ENCODE results near the gene C6orf15.

The C6orf15 gene

DNA sequence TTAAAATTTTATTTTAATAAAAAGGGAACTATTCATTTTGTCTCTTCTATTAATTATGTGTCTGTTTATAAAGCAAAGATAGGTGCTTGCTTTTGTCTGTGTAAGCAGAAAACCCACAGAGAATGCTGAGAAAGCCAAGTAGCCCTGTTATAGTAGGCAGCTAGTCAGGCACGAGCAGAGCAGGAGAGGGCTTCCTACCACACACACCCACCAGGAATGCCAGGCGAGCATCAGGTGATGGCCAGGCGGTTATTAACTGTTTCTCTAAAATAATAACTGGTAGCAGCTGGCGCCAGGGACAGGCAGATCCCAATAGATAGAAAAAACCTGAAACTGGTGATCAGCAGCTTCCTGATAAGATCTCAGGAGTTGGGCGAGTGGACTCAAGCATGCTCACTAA, 15.7 kb downstream of the C6orf15 start:
- Histone ChIP-seq H3K4me1 (peaks cover 31 to 49% (median 35%) of the 10 kb centered on the region in 10 experiments), H3K4me3 (no peak overlapping the region), H3K4me2 (peak overlapping the region in 9 of 11 experiments; percentile 15 to 85 (median 29); a peak in 9 of 22 replicates)

DNA sequence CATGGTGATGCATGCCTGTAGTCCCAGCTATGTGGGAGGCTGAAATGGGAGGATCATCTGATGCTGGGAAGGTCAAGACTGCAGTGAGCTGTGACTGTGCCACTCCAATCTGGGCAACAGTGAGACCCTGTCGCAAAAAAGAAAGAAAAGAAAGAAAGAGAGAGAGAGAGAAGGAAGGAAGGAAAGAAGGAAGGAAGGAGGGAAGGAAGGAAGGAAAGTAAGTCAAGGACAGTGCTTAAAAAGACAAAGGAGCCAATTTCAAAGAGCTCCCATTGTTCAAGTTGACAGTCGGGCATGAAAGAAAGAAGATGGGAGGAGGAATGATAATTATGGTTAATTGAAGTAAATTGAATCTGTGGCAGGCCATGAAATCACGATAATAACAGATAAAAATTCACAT, 16.2 kb downstream of the C6orf15 start:
- Histone ChIP-seq H3K4me3 (no peak overlapping the region), H3K27ac (no peak overlapping the region), H3K9me3 (replicated peaks in 1 of 11) (no peaks in the 10 kb centered on the region), H3K9ac (no peak overlapping the region), H4K20me1 (no peaks in the 10 kb centered on the region), H3K4me2 (peak overlapping the region in 9 of 11 experiments; percentile 12 to 85 (median 34); a peak in 11 of 22 replicates), H3K36me3 (no peaks in the 10 kb centered on the region), H3K27me3 (no peaks in the 10 kb centered on the region), H3K4me1 (peaks cover 31 to 49% (median 37%) of the 10 kb centered on the region in 10 experiments)
- TF ChIP-seq Cebpa-rat (IDR thresholded peaks at IDR 0.05) = no peak

More for the DNA sequence above, 15.7 kb downstream of the C6orf15 start:
- Histone ChIP-seq H3K36me3 (no peaks in the 10 kb centered on the region), H4K20me1 (no peaks in the 10 kb centered on the region), H3K27ac (no peak overlapping the region), H3K9ac (no peak overlapping the region), H3K27me3 (no peaks in the 10 kb centered on the region), H3K9me3 (replicated peaks in 1 of 11) (no peaks in the 10 kb centered on the region)
- no peak for TF ChIP-seq Cebpa-rat (IDR thresholded peaks at IDR 0.05)

DNA sequence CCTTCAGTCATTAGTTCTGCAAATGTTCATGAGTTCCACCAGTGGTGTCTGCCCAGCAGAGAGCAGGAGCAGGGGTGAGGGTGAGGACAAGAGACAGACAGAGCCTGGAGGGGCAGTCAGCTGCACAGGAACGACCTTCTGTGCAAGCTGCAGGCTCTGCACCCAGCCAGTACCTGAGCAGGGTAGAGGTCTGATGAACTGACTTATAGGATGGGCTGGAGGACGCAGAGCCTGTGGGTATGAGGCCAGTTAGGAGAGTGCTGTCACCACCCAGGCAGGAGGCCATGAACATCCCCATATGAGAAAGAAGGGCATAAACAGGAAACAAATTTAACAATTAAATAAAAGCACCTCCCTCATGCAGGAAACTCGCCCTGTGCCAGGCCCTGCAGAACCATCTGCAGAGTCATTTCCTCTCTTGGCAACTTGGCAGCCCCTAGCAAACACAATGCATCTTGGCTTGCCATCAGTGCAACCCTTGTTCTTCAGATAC, 17.9 kb downstream of the C6orf15 start:
- Histone ChIP-seq H3K9ac (peak overlapping the region in 5 of 11 experiments; percentile 19 to 62 (median 54); a peak in 8 of 22 replicates), H3K27me3 (no peaks in the 10 kb centered on the region), H3K4me3 (0 out of 20 replicates have a peak overlapping the region, but pooled peaks of 2 of the 10 experiments have one; percentile 4 to 11), H3K4me1 (peaks cover 31 to 49% (median 37%) of the 10 kb centered on the region in 10 experiments), H3K36me3 (no peaks in the 10 kb centered on the region), H3K27ac (peak overlapping the region in 8 of 11 experiments; percentile 14 to 80 (median 68); a peak in 15 of 22 replicates), H3K4me2 (peak overlapping the region; percentile 50 to 94 (median 80)), H3K9me3 (replicated peaks in 1 of 11) (no peaks in the 10 kb centered on the region), H4K20me1 (no peaks in the 10 kb centered on the region)
- TF ChIP-seq Cebpa-rat (IDR thresholded peaks at IDR 0.05) = no peak

DNA sequence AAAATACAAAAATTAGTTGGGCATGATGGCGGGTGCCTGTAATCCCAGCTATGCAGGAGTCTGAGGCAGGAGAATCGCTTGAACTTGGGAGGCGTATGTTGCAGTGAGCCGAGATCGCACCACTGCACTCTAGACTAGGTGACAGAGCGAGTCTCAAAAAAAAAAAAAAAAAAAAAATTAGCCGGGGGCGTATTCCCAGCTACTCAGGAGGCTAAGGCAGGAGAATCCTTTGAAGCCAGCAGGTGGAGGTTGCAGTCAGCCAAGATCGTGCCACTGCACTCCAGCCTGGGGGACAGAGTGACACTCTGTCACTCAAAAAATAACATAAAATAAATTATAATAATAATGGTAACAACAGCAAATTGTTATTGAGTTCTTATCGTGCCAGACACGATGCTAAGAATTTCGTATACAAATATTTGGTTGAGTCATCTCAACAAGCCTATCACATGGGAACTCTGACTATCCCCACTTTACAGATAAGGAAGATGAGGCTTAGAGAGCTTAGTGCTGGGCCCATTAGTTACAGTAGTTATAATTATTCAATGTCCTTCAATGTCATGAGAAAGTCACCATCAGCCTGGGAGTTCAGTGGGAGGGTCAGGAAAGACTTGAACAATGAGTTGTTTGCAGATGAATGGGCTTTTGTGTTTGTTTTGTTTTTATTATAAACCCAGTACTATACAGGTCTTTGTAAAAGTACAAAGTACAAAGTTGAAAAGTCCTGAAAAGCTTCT, 19.4 kb downstream of the C6orf15 start:
- Histone ChIP-seq H3K27me3 (no peaks in the 10 kb centered on the region), H3K36me3 (no peaks in the 10 kb centered on the region), H3K9ac (no peak overlapping the region), H3K4me1 (peaks cover 31 to 49% (median 37%) of the 10 kb centered on the region in 10 experiments), H3K9me3 (replicated peaks in 1 of 11) (no peaks in the 10 kb centered on the region), H3K27ac (no peak overlapping the region; a peak in 1 of 22 replicates), H3K4me2 (no peak overlapping the region), H3K4me3 (no peak overlapping the region), H4K20me1 (no peaks in the 10 kb centered on the region)
- no peak for TF ChIP-seq Cebpa-rat (IDR thresholded peaks at IDR 0.05)

DNA sequence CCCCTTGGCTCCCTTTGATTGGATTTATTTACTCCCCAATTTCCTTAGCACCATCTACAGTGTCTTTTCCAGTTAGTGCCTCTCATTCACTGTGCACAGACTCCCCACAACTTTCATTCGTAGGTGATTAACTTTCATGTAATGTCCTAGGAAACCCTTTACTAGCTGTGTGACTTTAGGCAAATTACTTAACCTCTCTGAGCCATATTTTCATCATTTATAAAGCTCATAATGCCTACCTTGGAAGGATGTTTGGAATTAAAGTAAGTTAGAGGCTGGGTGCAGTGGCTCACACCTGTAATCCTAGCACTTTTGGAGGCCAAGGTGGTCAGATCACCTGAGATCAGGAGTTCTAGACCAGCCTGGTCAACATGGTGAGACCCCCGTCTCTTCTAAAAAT, 20.1 kb downstream of the C6orf15 start:
- Histone ChIP-seq H3K4me1 (peaks cover 26 to 46% (median 36%) of the 10 kb centered on the region in 10 experiments), H3K9ac (no peak overlapping the region), H3K9me3 (replicated peaks in 1 of 11) (no peaks in the 10 kb centered on the region), H4K20me1 (no peaks in the 10 kb centered on the region), H3K27ac (no peak overlapping the region), H3K36me3 (no peaks in the 10 kb centered on the region), H3K27me3 (no peaks in the 10 kb centered on the region), H3K4me3 (no peak overlapping the region), H3K4me2 (no peak overlapping the region)
- no peak for TF ChIP-seq Cebpa-rat (IDR thresholded peaks at IDR 0.05)

DNA sequence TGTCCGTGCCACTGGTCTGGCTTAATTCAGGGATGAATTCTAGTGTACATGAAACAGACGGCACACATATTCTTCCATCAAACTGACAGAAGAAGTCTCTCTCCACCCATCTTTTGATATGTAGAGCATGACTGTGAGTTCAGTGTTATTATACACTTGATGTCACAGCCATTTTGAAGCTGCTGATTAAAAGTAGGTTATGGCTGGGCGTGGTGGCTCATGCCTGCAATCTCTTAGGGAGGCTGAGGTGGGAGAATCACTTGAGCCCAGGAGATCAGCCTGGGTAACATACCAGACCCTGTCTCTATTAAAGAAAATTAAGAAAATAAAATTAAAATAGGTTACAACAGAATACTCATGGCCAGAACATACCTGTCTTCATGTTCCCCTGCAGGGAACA, 20.7 kb downstream of the C6orf15 start:
- no peak for TF ChIP-seq Cebpa-rat (IDR thresholded peaks at IDR 0.05)
- peaks cover 26 to 46% (median 36%) of the 10 kb centered on the region in 10 experiments for H3K4me1 ChIP-seq
- H3K27ac ChIP-seq = no peak overlapping the region
- H3K4me2 ChIP-seq = no peak overlapping the region
- no peaks in the 10 kb centered on the region for H3K9me3 ChIP-seq (replicated peaks in 1 of 11)
- no peak overlapping the region for H3K9ac ChIP-seq
- H3K27me3 ChIP-seq = no peaks in the 10 kb centered on the region
- H3K4me3 ChIP-seq = no peak overlapping the region
- no peaks in the 10 kb centered on the region for H4K20me1 ChIP-seq
- H3K36me3 ChIP-seq = no peaks in the 10 kb centered on the region

DNA sequence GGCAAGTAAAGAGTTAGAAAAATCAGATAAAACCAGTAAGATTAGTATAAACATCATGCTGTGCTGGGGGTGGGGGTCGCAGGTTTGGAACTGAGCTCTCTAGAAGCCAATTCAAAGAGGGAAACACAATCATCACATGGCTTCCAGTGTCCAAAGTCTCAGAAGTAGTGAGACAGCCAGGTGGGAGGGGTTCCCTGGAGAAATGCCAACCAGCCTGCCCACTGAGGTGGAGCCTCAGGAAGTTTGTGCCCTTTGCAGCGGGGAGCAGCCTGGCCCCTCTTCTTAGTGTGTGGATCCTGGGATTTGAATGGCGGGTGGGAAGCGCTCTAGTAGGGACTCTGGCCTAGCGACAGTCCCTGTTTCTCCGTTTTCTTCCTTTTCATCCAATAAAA, 21.4 kb downstream of the C6orf15 start:
- no peaks in the 10 kb centered on the region for H3K36me3 ChIP-seq
- H3K4me1 ChIP-seq = peaks cover 24 to 44% (median 33%) of the 10 kb centered on the region in 10 experiments
- H4K20me1 ChIP-seq = no peaks in the 10 kb centered on the region
- no peak overlapping the region for H3K4me3 ChIP-seq
- H3K9me3 ChIP-seq (replicated peaks in 1 of 11) = no peaks in the 10 kb centered on the region
- H3K4me2 ChIP-seq = no peak overlapping the region
- H3K9ac ChIP-seq = no peak overlapping the region
- TF ChIP-seq Cebpa-rat (IDR thresholded peaks at IDR 0.05) = no peak
- no peak overlapping the region for H3K27ac ChIP-seq
- H3K27me3 ChIP-seq = no peaks in the 10 kb centered on the region

DNA sequence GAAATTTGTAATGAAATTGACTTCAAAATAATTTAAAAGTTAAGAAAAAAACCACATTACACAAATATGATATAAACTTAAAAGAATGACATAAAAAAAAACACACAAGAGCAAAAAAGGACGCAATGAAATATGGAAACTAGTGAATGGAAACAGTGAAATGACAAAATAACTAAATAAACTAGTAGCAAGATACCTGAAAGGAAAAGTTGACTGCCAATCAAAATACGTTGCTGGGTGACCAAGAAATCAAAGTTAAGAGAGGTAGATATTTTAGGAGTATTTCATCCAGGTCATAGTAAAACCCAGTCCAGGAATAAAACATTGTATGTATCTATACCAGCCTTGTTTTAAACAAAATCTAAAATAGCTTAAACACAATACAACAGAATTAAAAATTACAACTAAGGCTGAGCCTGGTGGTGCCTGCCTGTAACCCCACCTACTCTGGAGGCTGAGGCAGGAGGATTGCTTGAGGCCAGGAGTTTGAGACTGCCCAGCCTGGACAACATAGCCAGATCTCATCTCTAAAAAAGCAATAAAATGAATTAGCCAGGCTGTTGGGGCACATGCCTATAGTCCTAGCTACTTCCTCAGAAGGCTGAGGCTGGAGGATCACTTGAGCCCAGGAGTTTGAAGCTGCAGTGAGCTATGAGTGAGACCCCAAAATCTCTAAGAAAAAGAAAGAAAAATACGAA, 22.0 kb downstream of the C6orf15 start:
- peaks cover 24 to 39% (median 30%) of the 10 kb centered on the region in 10 experiments for H3K4me1 ChIP-seq
- H3K4me2 ChIP-seq = no peak overlapping the region
- no peak for TF ChIP-seq Cebpa-rat (IDR thresholded peaks at IDR 0.05)
- H3K36me3 ChIP-seq = no peaks in the 10 kb centered on the region
- H3K9ac ChIP-seq = no peak overlapping the region
- no peak overlapping the region for H3K4me3 ChIP-seq
- H3K9me3 ChIP-seq (replicated peaks in 1 of 11) = no peaks in the 10 kb centered on the region
- no peak overlapping the region for H3K27ac ChIP-seq
- no peaks in the 10 kb centered on the region for H4K20me1 ChIP-seq
- no peaks in the 10 kb centered on the region for H3K27me3 ChIP-seq

DNA sequence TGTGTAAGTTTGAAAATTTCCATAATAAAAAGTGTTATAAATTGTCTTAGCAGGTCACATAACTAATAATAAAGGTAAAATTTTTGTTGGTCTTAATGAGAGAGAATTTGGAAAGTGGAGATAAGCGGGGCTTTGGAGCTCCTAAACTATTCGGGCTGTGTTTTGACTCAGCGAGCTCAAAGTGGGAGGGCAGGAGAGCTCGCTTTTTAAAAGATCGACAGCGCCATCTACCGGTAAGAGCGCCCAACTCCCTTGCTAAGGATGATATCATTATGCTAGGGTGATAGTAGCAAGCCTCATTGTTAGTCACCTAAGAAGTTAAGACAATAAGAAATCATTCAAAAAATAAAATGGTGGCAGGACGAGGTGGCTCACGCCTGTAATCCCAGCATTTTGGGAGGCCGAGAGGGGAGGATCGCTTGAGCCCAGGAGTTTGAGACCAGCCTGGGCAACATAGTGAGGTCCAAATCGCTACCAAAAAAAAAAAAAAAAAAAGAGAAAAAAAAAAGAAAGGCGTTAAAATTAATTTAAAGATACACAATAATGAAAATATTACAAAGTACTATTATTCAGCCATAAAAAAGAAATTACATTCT, 24.8 kb downstream of the C6orf15 start:
- Histone ChIP-seq H3K36me3 (no peaks in the 10 kb centered on the region), H3K4me2 (peak overlapping the region in 4 of 11 experiments; percentile 30 to 44 (median 39); a peak in 4 of 22 replicates), H3K27me3 (no peaks in the 10 kb centered on the region), H4K20me1 (no peaks in the 10 kb centered on the region), H3K9ac (no peak overlapping the region), H3K4me1 (peaks cover 10 to 33% (median 23%) of the 10 kb centered on the region in 10 experiments), H3K9me3 (replicated peaks in 1 of 11) (no peaks in the 10 kb centered on the region), H3K4me3 (no peak overlapping the region), H3K27ac (no peak overlapping the region; a peak in 1 of 22 replicates)
- no peak for TF ChIP-seq Cebpa-rat (IDR thresholded peaks at IDR 0.05)

All from BLaER1 treated with 17β-estradiol and CSF1 and Interleukin-3, amounts not matched to agents 10 nM and 100 nM (cell line).